Fibroblast of skin of right biceps (primary cell): ENCODE measurements around the gene MICB.

Experiments
- DNase-seq: peaks from one replicate; pipeline ENCODE4 v3.0.0-alpha.2; 2013

Gene MICB

DNA sequence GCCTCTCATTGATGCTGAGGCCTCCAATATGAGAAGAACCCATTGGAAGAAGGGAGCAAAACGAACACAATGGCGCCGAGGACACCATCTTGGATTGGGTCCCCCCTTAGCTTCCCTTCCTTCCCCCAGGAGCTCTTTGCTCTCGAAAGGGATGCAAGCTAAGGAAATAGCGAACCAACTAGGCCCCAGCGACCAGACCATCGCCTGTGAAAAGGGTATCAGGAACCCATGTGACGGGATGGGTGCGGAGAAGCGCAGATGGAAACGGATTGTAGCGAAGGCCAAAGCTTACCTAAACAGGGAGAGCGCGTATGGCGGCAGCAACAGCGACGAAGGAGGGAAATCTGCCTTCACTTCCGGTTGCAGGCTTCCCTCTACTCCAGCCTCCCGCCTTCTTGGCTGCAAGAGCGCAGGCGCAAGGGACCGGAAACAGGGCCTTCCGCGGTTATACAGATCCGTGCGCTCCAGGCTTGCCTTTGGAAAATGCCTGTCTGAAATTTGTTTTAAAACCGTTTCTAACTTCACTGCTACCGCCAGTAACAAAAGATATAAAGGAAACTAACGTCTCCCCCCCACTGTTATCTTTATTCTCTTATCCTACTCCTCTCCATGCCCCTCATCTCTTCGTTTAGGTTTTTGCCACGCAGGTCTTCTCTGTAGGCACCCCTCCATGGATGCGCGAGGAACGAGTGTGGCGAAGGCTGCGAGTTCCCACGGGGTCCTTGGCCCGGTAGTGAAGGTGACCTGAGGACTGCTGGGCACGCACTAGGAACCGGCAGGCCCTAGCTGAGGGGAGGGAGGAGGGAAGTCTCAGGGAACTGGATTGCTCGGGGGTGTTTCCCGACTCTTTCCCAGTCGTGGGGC, 43.9 kb downstream of the MICB start, which contains the start of gene DDX39B:
Gene DDX39B (minus strand): TSS at position 346 of the 864 bp plus-strand sequence. CDS start 1,471 bp downstream, outside the sequence.
- peak; percentile 98 for DNase-seq

DNA sequence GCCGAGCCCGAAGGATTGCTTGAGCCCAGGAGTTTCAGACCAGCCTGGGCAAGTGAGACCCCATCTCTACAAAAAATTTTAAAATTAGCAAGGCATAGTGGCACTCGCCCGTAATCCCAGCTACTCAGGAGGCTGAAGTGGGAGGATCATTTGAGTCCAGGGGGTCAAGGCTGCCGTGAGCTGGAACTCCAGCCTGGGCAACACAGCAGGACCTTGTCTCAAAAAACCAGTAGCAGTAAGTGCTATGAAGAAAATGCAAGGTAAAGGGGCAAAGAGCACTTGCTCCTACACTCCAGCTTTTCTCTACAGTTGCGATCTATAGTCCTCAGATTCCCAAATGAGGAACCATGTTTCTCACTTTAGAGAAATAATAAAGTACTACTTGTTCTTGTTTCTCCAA, 45.7 kb downstream of the MICB start:
- no peak for DNase-seq

DNA sequence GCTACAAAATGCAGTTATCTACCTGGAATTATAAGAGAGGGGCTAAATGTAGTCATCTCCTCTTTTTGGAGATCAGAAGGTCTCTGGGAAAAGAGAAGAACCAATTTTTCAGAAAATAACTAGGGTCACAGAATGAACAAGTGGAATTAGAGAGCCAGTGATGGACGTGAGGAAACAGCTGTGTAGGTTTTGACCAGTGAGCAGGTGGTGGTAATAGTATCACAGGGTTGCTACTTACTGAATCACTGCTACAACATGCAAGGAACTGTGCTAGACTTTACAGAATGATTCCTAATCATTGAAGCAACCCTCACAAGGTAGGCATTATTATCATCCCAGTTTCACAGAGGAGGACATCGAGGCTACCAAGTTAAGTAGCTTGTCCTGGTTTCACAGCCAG, 46.7 kb downstream of the MICB start:
- no peak for DNase-seq

DNA sequence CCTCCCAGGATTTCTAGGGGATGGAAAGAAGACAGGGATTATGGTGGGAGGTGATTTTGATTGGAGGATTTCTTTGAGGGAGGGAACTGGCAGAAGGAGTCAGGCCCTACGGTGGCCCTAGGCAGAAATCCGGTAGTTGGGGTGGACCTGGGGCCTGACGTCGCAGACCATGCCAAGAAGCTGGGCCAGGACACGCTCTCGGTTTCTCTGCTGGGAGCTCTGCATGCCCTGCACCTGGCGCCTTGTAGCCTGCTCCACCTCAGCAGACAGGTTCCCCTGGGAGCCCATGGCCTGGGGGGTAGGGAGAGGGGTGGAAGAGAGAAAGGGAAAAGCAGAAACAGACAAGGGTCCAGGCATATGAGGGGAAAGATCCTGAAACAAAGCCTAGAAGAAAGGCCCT, 47.3 kb downstream of the MICB start:
- DNase-seq: no peak

DNA sequence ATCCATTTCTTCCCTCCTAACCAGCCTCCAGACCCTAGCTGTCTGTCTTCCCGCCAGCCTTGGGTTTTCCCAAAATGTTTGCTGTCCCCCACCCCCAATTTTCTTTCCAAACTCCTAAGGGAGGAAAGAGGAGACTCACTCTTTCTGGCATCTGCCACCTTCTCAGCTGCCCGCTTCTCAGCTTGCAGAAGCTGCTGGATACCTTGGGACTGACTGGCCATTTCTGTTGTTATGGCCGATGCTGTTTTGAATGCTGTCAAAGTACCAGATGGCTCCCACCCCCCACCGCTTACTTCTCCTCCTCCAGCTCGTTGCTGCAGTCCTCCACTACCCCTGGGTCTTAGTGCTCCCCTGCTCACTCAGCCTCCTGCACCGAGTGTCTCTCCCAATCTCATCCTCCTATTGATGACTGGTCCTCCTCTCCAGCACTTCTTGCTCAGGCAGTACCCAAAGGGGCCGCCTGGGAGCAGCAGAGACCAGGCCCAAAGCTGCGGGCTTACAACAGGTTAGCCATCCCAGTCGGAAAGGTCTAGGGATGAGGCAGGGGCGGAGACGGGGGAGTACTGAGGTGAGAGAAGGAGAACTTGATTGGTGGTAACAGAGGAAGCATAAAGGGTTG, 48.5 kb downstream of the MICB start, which contains the start of gene ATP6V1G2:
Gene ATP6V1G2 (minus strand): TSS at position 270 of the 619 bp plus-strand sequence. CDS start 49 bp downstream, at position 221.
- DNase-seq: peak; percentile 93

DNA sequence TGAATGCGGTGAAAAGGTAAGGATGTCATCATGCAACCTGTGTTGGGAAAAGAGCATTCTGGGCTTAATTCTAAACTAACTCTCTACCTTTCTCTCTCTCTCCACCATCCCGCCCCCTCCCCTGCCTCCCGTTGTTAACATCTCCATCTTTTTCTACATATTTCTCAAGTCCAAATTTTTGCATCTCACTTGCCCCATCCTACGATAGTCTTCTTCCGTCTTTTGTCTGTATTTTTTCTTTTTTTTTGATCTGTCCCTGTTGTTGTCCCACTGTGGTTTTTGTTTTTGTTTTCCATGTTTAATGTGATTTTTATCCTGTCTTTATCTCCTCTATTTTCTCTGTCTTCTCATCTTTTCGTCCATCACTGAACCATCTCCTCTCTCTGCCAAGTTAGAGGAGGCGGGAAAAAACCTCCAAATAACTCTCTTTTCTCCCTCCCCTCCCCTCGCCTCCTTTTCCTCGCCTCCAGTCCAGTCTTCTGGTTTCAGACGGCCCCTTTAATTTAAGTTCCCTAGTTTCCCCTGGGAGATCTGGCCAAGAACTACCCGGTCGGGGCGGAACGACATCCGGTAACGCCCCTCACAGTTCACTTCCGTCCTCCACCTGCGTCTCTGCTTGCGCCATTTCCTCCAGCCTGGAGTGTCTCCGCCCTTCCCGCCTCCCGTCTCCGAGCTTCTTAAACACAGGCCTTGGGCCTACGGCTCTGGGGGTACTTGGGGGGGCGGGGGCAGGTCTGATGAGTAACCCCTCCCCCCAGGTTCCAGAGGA, 49.2 kb downstream of the MICB start, which contains the start of gene NFKBIL1:
Gene NFKBIL1 (plus strand): TSS at position 651 of the 769 bp plus-strand sequence. CDS start 87 bp downstream, at position 738.
- peak; percentile 99 for DNase-seq

DNA sequence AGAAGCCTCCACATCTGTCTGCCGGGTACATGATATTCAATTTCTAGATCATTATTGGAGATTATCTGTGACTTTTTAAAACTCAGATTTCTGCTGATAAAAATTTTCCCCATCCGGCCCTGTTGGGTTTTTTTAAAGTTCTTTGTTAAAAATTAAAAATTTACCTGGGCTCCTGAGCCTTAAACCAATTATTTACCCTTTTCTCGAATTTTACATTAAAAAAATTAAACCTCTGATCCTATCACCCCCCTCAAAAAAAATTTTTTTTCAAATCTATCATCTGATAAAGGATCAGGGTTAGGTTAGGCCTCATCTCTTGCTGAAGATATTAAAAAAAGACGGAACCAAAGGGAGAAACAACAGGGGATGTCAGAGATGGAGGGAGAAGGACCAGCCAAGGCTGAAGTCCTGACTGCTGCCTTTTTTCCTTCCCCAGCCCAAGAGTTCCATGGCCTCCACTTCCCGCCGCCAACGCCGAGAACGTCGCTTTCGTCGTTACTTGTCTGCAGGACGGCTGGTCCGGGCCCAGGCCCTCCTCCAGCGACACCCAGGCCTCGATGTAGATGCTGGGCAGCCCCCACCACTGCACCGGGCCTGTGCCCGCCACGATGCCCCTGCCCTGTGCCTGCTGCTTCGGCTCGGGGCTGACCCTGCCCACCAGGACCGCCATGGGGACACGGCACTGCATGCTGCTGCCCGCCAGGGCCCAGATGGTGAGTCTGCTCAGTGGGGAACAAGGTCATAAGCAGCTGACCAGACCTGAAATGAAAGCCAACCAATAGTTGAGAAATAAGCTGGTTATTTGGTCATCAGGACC, 50.0 kb downstream of the MICB start:
- no peak for DNase-seq

DNA sequence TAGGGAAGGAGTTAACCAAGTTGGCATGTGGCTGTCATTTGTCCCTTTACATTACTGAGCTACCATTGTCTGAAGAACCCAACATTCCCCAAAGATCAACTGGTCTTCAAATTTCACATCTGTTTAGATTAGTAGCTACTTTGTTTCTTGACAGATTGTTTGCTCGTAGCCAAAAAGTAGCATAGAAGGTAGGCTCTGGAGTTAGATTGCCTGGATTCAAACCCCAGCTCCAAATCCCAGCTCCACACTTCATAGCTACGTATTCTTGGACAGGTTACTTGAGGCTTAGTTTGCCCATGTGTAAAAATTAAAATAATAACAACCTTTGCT, 50.6 kb downstream of the MICB start:
- DNase-seq: no peak

DNA sequence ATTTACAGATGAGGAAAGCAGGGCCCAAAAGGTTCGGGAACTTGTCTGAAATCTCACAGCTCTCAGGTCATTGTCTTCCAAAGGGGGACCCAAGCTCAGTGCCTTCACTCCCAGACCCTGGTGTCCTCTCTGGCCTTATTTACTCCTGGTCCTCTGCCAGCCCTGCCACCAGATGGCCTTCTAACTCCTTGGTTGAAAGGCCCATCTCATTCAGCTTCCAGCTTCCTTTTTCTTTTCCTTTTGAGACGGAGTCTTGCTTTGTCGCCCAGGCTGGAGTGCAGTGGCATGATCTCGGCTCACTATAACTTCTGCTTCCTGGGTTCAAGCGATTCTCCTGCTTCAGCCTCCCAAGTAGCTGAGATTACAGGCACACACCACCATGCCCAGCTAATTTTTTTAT, 53.4 kb downstream of the MICB start:
- peak; percentile 42 for DNase-seq

DNA sequence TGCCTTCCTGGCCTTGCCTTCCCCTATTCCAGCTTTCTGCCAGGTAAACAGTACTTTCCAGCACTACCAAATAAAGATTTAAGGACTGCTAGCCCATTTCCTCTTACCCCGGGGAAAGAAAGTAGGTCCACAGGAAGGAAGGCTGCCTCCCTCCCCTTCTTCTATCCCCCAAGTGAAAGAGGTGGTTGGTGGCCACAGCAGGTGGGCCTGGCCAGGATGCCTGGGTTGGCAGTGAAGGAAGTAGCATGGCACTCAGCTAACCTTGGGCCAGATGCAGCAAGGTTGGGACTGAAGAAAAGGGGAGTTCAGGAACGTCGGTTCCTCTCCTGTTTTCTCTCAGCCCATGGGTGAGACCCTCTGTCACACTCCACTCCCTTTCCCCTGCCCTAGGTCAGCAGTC, 58.4 kb downstream of the MICB start:
- DNase-seq: no peak

DNA sequence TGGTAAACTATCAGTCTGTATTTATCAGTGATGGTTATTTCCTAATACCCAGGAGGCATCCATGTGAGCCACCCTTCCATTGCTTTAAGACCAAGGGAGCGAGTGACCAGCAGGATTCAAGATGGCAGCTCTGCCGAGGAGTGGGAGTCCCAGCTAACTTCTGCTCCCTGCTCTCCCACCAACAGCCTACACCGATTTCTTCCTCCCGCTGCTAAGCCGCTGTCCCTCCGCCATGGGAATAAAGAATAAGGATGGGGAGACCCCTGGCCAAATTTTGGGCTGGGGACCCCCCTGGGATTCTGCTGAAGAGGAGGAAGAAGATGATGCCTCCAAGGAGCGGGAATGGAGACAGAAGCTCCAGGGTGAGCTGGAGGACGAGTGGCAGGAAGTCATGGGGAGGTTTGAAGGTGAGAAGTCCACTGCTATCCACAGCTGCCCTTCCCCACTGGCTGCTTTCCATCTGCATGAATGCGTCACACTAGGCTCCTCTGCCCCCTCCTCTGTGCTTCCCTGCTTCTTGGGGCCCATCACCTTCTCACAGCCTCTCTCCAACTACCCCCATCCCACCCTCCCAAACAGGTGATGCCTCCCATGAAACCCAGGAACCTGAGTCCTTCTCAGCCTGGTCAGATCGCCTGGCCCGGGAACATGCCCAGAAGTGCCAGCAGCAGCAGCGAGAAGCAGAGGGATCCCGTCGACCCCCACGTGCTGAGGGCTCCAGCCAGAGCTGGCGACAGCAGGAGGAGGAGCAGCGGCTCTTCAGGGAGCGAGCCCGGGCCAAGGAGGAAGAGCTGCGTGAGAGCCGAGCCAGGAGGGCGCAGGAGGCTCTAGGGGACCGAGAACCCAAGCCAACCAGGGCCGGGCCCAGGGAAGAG, 59.7 kb downstream of the MICB start:
- no peak for DNase-seq

DNA sequence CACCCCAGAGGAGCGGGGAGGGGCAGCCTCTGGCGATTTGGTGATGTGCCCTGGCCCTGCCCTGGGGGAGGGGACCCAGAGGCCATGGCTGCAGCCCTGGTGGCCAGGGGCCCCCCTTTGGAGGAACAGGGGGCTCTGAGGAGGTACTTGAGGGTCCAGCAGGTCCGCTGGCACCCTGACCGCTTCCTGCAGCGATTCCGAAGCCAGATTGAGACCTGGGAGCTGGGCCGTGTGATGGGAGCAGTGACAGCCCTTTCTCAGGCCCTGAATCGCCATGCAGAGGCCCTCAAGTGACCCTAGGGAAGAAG, 60.3 kb downstream of the MICB start:
- no peak for DNase-seq

DNA sequence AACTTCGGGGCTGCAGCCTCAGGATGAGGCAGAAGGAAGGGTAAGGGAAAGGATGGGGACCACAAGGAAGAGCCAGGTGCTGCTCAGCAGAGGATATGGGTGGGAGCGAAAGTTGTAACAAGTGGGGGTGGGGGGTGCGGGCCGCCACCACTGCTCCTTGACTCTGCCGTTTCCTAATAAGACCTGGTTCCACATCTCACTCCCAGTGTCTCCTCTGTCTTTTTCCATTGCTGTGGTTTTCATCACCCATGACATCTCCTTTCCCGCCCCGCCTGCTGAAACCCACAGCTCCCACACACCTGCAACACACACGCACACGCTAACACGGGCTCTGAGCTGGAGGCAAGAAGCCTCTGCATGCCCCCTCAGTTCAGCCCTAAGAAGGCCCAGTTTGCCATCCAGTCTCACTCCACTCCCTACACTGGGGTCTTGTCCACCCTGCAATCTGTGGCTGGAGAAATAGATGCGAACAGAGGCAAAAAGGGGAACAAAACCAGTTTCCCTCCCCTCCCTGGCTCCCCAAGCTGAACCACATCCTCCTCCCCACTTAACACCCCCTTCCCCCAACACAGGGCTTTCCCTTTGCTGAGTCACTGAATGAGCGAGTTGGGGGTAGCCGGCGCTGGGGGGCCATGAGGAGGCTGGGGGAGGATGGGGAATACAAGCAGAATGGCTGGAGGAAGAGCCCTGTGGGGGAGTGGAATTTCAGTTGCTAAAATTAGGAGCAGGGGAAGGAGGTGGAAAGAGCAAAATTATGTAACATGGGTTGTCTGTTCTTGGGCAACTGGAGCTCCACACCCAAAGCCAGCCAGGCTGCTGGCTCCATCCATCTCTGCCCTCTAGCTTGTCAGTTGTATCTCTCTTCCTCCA, 60.9 kb downstream of the MICB start:
- peak; percentile 66 for DNase-seq

DNA sequence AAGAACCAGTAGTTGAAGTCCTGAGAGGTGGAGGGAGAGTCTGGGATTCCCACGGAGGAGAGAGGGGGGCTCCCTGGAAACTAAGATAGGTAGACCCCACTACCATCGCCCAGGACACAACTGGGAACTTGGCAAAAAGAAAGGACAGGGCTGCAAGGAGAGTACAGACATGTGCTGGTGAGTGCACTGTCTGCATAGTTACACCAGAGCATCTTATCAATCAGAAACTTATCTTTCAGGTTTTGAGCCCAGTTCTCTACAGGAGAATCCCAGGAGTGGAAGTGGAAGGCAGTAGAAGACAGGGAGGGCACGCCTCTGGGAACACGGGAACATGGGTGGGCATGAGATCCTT, 61.6 kb downstream of the MICB start:
- no peak for DNase-seq

DNA sequence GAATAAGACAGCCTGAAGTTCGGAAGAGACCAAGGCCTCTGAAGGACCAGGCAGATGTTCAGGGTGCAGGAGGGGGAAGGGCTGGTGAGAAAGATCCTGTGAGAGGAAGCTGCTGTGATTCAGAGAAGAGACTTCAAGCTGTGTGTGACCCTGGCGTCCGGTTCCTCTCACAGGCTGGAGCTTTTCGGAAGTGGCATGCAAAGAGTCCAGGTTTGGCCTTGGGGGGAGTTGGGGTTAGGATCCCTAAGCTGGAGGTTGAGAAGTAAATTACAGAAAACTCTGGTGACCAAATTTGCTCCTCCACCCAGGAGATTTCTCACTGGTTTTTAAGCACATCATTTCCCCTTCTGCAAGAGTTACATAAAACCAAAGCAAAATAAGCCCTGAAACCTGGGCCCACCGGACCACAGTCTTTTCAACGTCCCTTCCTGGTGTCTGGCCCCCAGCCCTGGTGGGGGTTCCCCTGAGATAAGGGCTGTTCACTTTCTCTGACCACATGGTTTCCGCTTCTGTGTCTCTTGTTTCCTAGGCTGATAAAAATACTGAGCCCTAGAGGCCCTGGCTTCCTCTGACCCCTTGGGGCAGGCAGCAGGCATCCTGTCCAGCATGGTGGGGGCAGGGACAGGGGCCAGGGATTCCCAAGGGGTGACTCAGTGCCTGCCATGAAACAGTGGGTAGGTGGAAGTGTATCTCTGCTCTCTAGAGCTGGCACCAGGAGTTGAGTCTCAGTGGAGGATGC, 62.2 kb downstream of the MICB start:
- peak; percentile 45 for DNase-seq

DNA sequence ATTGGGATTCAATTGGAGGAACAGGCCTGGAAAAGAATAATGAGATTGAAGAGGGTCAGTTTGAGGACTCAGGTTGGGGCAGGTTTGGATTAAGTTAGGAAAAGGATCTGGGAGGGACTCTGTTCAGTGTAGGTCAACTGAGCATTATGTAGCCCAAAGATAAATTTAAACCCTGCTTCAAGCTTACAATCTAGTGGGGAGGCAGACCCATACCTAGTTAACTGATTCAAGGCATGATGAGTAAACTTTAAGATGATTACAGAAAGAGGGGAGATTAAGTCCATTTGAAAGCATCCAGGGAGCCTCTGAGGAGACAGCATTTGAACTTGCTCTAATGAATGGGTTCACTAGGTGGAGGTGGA, 62.7 kb downstream of the MICB start:
- no peak for DNase-seq
